HCT116 (cell line): ENCODE results near the gene PPP1CC. TPM values are rescaled to one million over a fixed set of nuclear protein-coding genes. Genes with fewer than 3 reads are reported as not detected.

ENCODE experiments used
- ATAC-seq: fragments of 200-7000 bp; cut with Tn5 transposase; 2 replicates; pipeline ENCODE4 v1.9.1; 2020; ENCODE audit warnings: mild to moderate bottlenecking, moderate library complexity
- BruUV-seq: library from RNA; stranded (reverse); fragments of 400-500 nt; replicated peaks from 2 replicates; lab custom pipeline; 2021; lab: Mats Ljungman, UMichigan
- CTCF ChIA-PET: fragments of 300-600 bp; sonication (Branson Sonifier 250); formaldehyde crosslinking; loops from one replicate; lab custom pipeline; 2021; ENCODE audit warnings: antibody characterized with exemption; lab: Charles Lee
- POLR2A ChIA-PET: fragments of 300-600, 350-600 bp; sonication (Branson Sonifier 250); formaldehyde crosslinking; loops from one replicate; lab custom pipeline; 2021; ENCODE audit warnings: antibody characterized with exemption; lab: Charles Lee
- RAD21 ChIA-PET, 2 experiments: fragments of 300-600 bp; sonication (Branson Sonifier 250); formaldehyde crosslinking; loops; one replicate each; lab custom pipeline; 2023; ENCODE audit warnings: low total read pairs in 2 of 2; ENCODE audit not compliant: uncharacterized antibody in 2 of 2, unreplicated experiment in 2 of 2, low non-redundant PET in 1 of 2; lab: Charles Lee
- DNase-seq: peaks from one replicate; pipeline ENCODE4 v3.0.0-alpha.2; 2010; ENCODE audit warnings: low read depth, low spot score
- H2AFZ ChIP-seq: fragments of 200-600 bp; shearing (Covaris generic), sonication (generic); 2 replicates; pipeline ENCODE4 v1.6.1; 2017; ENCODE audit warnings: low read depth, mixed run types, mixed read lengths, antibody characterized with exemption, low read length; ENCODE audit not compliant: poor library complexity, severe bottlenecking
- H3K27ac ChIP-seq: 2 replicates; pipeline ENCODE4 v1.5.1; 2012; ENCODE audit warnings: low read depth, low read length
- H3K27me3 ChIP-seq: fragments of 200-600 bp; sonication (generic); 2 replicates; pipeline ENCODE4 v1.6.1; 2016; ENCODE audit warnings: mixed run types, low read length, mixed read lengths; ENCODE audit not compliant: insufficient read depth
- H3K36me3 ChIP-seq, 2 experiments: fragments of 200-500 bp in 1 of 2; fragments of 200-600 bp in 1 of 2; sonication (Bioruptor generic) in 1 of 2; sonication (generic) in 1 of 2; 2 replicates each; pipeline versions ENCODE4 v1.5.1 to v1.6.1; 2014 to 2016; ENCODE audit warnings: low read length in 2 of 2, inconsistent platforms in 1 of 2, mixed read lengths in 1 of 2, mixed run types in 1 of 2; ENCODE audit not compliant: insufficient read depth in 2 of 2, control insufficient read depth in 1 of 2
- H3K4me1 ChIP-seq, 2 experiments: fragments of 200-600 bp in 1 of 2; sonication (generic) in 1 of 2; 2 replicates each; pipeline versions ENCODE4 v1.5.1 to v1.6.1; 2012 to 2017; ENCODE audit warnings: low read length in 2 of 2, inconsistent platforms in 1 of 2, mild to moderate bottlenecking in 1 of 2, mixed read lengths in 1 of 2, mixed run types in 1 of 2, moderate library complexity in 1 of 2; ENCODE audit not compliant: insufficient read depth in 2 of 2, control insufficient read depth in 1 of 2
- H3K4me2 ChIP-seq: fragments of 200-600 bp; sonication (generic); 2 replicates; pipeline ENCODE4 v1.6.1; 2017; ENCODE audit warnings: mixed run types, low read length, mixed read lengths
- H3K4me3 ChIP-seq, 2 experiments: fragments of 200-600 bp in 1 of 2; sonication (generic) in 1 of 2; replicated peaks in 1 of 2; 2 replicates each; pipeline ENCODE4 v1.5.1; 2011 to 2016; ENCODE audit warnings: low read length in 2 of 2, control low read depth in 1 of 2, low read depth in 1 of 2, mild to moderate bottlenecking in 1 of 2, mixed read lengths in 1 of 2, mixed run types in 1 of 2
- H3K79me2 ChIP-seq: fragments of 200-600 bp; sonication (generic); 2 replicates; pipeline ENCODE4 v1.6.1; 2017; ENCODE audit warnings: mild to moderate bottlenecking, mixed run types, low read length, moderate library complexity, mixed read lengths; ENCODE audit not compliant: insufficient read depth
- H3K9ac ChIP-seq: fragments of 200-600 bp; sonication (generic); 2 replicates; pipeline ENCODE4 v1.6.1; 2016; ENCODE audit warnings: low read length, mixed read lengths
- H3K9me2 ChIP-seq: fragments of 200-600 bp; sonication (generic), shearing (Covaris generic); 2 replicates; pipeline ENCODE4 v1.6.1; 2017; ENCODE audit warnings: mixed run types, mild to moderate bottlenecking, moderate library complexity; ENCODE audit not compliant: insufficient read depth
- H3K9me3 ChIP-seq, 2 experiments: fragments of 200-500 bp in 1 of 2; fragments of 200-600 bp in 1 of 2; sonication (Bioruptor generic) in 1 of 2; sonication (generic) in 1 of 2; 2 replicates each; pipeline ENCODE4 v1.6.1; 2014 to 2017; ENCODE audit warnings: low read length in 2 of 2, mixed read lengths in 2 of 2, inconsistent platforms in 1 of 2, low read depth in 1 of 2, mild to moderate bottlenecking in 1 of 2, mixed run types in 1 of 2, moderate library complexity in 1 of 2; ENCODE audit not compliant: control insufficient read depth in 1 of 2, insufficient read depth in 1 of 2
- H4K20me1 ChIP-seq: fragments of 200-600 bp; sonication (generic), shearing (Covaris generic); 2 replicates; pipeline ENCODE4 v1.6.1; 2017; ENCODE audit warnings: mixed run types, mild to moderate bottlenecking, moderate library complexity; ENCODE audit not compliant: insufficient read depth
- EZH2 ChIP-seq: fragments of 200-600 bp; sonication (generic); IDR thresholded peaks from 2 replicates; pipeline ENCODE4 v1.6.1; 2017; ENCODE audit warnings: antibody characterized with exemption, mixed run types
- EZH2phosphoT487 ChIP-seq: fragments of 200-600 bp; IDR thresholded peaks from 2 replicates; pipeline ENCODE4 v1.6.1; 2018; ENCODE audit warnings: antibody characterized with exemption, borderline replicate concordance
- MAX ChIP-seq: IDR thresholded peaks from 2 replicates; pipeline ENCODE4 v1.6.1; 2012
- RAD21 ChIP-seq: IDR thresholded peaks from 2 replicates; pipeline ENCODE4 v1.6.1; 2012; ENCODE audit warnings: low read depth, mild to moderate bottlenecking
- REST ChIP-seq: IDR thresholded peaks from 2 replicates; pipeline ENCODE4 v1.6.1; 2012; ENCODE audit warnings: low read depth
- SIN3A ChIP-seq: IDR thresholded peaks from 2 replicates; pipeline ENCODE4 v1.6.1; 2012; ENCODE audit warnings: low read depth
- SP1 ChIP-seq: IDR thresholded peaks from 2 replicates; pipeline ENCODE4 v1.6.1; 2012; ENCODE audit warnings: low read depth
- YY1 ChIP-seq: IDR thresholded peaks from 2 replicates; pipeline ENCODE4 v1.6.1; 2011; ENCODE audit warnings: low read length, low read depth, moderate library complexity, mild to moderate bottlenecking; ENCODE audit not compliant: insufficient replicate concordance; ENCODE audit errors: extremely low read depth
- ZBTB33 ChIP-seq: IDR thresholded peaks from 2 replicates; pipeline ENCODE4 v1.6.1; 2011; ENCODE audit warnings: mild to moderate bottlenecking, low read length, moderate library complexity; ENCODE audit not compliant: insufficient replicate concordance; ENCODE audit errors: extremely low read depth
- ZFX ChIP-seq: fragments of 450-650 bp; IDR thresholded peaks from 2 replicates; pipeline ENCODE4 v1.6.1; 2017
- intact Hi-C: fragments of 100-400 bp; cut with micrococcal nuclease; formaldehyde crosslinking; loops from 2 replicates; pipeline ENCODE4 v1.10.0; 2022
- total RNA-seq: library from RNA; stranded (reverse); gene quantifications from one replicate; pipeline ENCODE4 v1.2.1, GENCODE V29; 2021; ENCODE audit not compliant: unreplicated experiment

PPP1CC gene
- total RNA-seq, 1 experiment from 2014 or later = 248 TPM

GRCh38 chr12:110697236-110697635 is 45.5 kb downstream of the PPP1CC start:
- Histone ChIP-seq H4K20me1 (no peaks in the 10 kb centered on the region), H3K27ac (no peak overlapping the region), H3K9me3 (no peaks in the 10 kb centered on the region), H3K4me3 (no peak overlapping the region), H3K27me3 (no peaks in the 10 kb centered on the region), H3K9me2 (no peaks in the 10 kb centered on the region), H3K4me2 (no peak overlapping the region), H3K4me1 (peaks cover 6 to 14% of the 10 kb centered on the region in 2 experiments), H3K79me2 (no peaks in the 10 kb centered on the region), H3K36me3 (no peaks in the 10 kb centered on the region), H2AFZ (no peak overlapping the region), H3K9ac (no peak overlapping the region)
- TF ChIP-seq ZBTB33 (no peak), YY1 (no peak), SIN3A (no peak), RAD21 (no peak), SP1 (no peak), MAX (no peak), EZH2 (no peak), REST (no peak), EZH2phosphoT487 (no peak), ZFX (no peak)
- no TSS peak for BruUV-seq
- ChIA-PET RAD21 (no interaction called here), CTCF (interaction anchor here (1.1 kb wide), 1 partner anchor 247 kb away, joined by 3 read pairs; the partner anchor contains the start of gene ARPC3), POLR2A (no interaction called here)
- intact Hi-C loops = loop anchor here (10.0 kb wide), 1 partner anchor 82 kb away; the partner anchor contains the start of gene TCTN1
- ATAC-seq = no peak
- DNase-seq = no peak
